ENCODE results near the gene FMN2.

GRCh38 chr1:240287722-240288121 is 196.0 kb downstream of the FMN2 start:
- TF ChIP-seq CTCF (IDR thresholded peaks at IDR 0.05) = no peak
- no peak for TF ChIP-seq EZH2 (IDR thresholded peaks at IDR 0.05)
- no peak for TF ChIP-seq EZH2phosphoT487 (IDR thresholded peaks at IDR 0.05)
